ENCODE data around the gene CCNJ. TPM values are rescaled to one million over a fixed set of nuclear protein-coding genes. Genes with fewer than 3 reads are reported as not detected.

CCNJ gene
- total and polyA plus RNA-seq, 9 of the 15 experiments (the other 6 are each of a cell fraction or from before 2014, with no cell fraction given), result 0.69 to 15.7 (median 9.2) TPM

DNA sequence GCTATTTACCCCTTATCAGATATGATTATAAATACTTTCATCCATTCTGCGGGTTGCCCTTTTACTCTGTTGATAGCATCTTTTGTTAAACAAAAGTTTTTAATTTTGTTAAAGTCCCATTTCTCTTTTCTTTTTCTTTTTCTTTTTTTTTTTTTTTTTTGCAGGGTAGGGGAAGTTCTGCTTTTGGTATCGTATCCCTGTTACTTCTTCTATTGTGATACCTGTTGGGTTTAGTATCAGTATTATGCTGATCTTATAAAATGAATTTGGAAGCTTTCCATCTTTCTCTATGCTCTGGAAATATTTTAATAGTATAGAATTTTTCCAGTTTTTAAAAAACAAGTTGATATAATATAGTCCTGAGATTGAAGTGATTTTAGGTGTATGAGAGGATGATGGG, 6.0 kb downstream of the CCNJ start (continued):
- TF ChIP-seq, protein P1, sequence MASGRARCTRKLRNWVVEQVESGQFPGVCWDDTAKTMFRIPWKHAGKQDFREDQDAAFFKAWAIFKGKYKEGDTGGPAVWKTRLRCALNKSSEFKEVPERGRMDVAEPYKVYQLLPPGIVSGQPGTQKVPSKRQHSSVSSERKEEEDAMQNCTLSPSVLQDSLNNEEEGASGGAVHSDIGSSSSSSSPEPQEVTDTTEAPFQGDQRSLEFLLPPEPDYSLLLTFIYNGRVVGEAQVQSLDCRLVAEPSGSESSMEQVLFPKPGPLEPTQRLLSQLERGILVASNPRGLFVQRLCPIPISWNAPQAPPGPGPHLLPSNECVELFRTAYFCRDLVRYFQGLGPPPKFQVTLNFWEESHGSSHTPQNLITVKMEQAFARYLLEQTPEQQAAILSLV (tag; IDR thresholded peaks at IDR 0.05), result no peak
- no peak for TF ChIP-seq MIER1 (IDR thresholded peaks at IDR 0.05; ENCODE audit: low read depth)

DNA sequence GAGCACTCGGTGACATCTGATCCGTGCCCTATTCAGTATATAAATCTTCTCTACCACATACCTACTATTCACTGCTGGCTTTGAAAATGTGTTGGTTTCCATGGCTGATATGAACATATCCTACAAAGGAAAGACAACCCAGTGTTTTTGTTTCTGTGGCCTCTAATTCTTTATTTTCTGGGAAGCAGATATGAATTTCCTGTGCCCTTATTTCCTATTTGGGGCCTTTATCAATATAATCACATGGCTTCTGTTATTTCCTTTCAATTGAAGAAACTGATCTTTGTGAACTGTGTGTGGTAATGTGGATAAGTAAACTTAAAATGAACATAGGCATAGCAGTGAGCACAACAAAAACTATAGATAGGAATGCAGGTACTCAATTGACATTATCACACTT, 10.6 kb downstream of the CCNJ start:
- no peak for TF ChIP-seq U2AF1 (optimal IDR thresholded peaks at IDR 0.05; ENCODE audit: low read depth, low read length)
- no peak for TF ChIP-seq ZNF184 (CRISPR knock-in tag; IDR thresholded peaks at IDR 0.05)
- no peak for TF ChIP-seq KLF10 (CRISPR knock-in tag; IDR thresholded peaks at IDR 0.05)
- TF ChIP-seq THRAP3 (IDR thresholded peaks at IDR 0.05; ENCODE audit: borderline replicate concordance), result no peak
- no peak for TF ChIP-seq TBP (optimal IDR thresholded peaks at IDR 0.05; ENCODE audit: low read depth, low read length)
- TF ChIP-seq, protein P2, sequence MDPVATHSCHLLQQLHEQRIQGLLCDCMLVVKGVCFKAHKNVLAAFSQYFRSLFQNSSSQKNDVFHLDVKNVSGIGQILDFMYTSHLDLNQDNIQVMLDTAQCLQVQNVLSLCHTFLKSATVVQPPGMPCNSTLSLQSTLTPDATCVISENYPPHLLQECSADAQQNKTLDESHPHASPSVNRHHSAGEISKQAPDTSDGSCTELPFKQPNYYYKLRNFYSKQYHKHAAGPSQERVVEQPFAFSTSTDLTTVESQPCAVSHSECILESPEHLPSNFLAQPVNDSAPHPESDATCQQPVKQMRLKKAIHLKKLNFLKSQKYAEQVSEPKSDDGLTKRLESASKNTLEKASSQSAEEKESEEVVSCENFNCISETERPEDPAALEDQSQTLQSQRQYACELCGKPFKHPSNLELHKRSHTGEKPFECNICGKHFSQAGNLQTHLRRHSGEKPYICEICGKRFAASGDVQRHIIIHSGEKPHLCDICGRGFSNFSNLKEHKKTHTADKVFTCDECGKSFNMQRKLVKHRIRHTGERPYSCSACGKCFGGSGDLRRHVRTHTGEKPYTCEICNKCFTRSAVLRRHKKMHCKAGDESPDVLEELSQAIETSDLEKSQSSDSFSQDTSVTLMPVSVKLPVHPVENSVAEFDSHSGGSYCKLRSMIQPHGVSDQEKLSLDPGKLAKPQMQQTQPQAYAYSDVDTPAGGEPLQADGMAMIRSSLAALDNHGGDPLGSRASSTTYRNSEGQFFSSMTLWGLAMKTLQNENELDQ (CRISPR knock-in tag; IDR thresholded peaks at IDR 0.05; ENCODE audit: borderline replicate concordance), result no peak
- TF ChIP-seq, protein P3, sequence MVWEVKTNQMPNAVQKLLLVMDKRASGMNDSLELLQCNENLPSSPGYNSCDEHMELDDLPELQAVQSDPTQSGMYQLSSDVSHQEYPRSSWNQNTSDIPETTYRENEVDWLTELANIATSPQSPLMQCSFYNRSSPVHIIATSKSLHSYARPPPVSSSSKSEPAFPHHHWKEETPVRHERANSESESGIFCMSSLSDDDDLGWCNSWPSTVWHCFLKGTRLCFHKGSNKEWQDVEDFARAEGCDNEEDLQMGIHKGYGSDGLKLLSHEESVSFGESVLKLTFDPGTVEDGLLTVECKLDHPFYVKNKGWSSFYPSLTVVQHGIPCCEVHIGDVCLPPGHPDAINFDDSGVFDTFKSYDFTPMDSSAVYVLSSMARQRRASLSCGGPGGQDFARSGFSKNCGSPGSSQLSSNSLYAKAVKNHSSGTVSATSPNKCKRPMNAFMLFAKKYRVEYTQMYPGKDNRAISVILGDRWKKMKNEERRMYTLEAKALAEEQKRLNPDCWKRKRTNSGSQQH (CRISPR knock-in tag; IDR thresholded peaks at IDR 0.05), result no peak
- no peak for TF ChIP-seq ZNF699 (CRISPR knock-in tag; IDR thresholded peaks at IDR 0.05; ENCODE audit: insufficient replicate concordance)
- no peak for TF ChIP-seq KAT2B (IDR thresholded peaks at IDR 0.05; ENCODE audit: low read depth, low read length)
- in situ Hi-C loops (cut with MboI), result no loop called here
- peaks cover 70% of the 10 kb centered on the region for H3K36me3 ChIP-seq (ENCODE audit: control insufficient read depth, insufficient read depth, low read length)
- FAIRE-seq, result no peak
- no peak overlapping the region for H3K27ac ChIP-seq (ENCODE audit: extremely low read depth, low read depth, low read length)
- intact Hi-C loops (cut with micrococcal nuclease), result no loop called here
- no peak overlapping the region for H3K4me2 ChIP-seq (ENCODE audit: insufficient read depth, low read length)
- WGBS (ENCODE audit: insufficient coverage, low coverage, missing lambda C conversion rate), result 93% methylated on average over 2 of the region's 2 CpGs
- ChIA-PET CTCF (ENCODE audit: low intra/inter-chr PET ratio) (no interaction called here), POLR2A (no interaction called here)
- peaks cover 0 to 2% of the 10 kb centered on the region in 2 experiments; a peak in 3 of 5 replicates for H3K4me1 ChIP-seq (replicated peaks in 1 of 2; ENCODE audit: control insufficient read depth in 2 of 2, insufficient read depth in 2 of 2, low read length in 2 of 2)
- H3K9me1 ChIP-seq (ENCODE audit: control insufficient read depth, insufficient read depth, low read length), result no peaks in the 10 kb centered on the region
- H3K4me3 ChIP-seq, result no peak overlapping the region
- ATAC-seq, result no peak
- no peak for DNase-seq (ENCODE audit: extremely low read depth in 1 of 4, low spot score in 3 of 4)
- peaks cover 49% of the 10 kb centered on the region for H3K79me2 ChIP-seq (ENCODE audit: control insufficient read depth, insufficient read depth, low read length)
- no TSS peak for BruUV-seq (replicated peaks)
- H3K9ac ChIP-seq (ENCODE audit: insufficient read depth in 1 of 2, low read depth in 2 of 2, low read length in 2 of 2), result no peak overlapping the region
- H3K9me3 ChIP-seq (replicated peaks; ENCODE audit: control insufficient read depth, insufficient read depth, low read depth, low read length), result no peaks in the 10 kb centered on the region
- H4K20me1 ChIP-seq (replicated peaks; ENCODE audit: control insufficient read depth, insufficient read depth, low read length), result no peaks in the 10 kb centered on the region
- no peak overlapping the region for H2AFZ ChIP-seq (ENCODE audit: low read depth, low read length)
- no peaks in the 10 kb centered on the region for H3K27me3 ChIP-seq (ENCODE audit: control insufficient read depth in 2 of 2, insufficient read depth in 2 of 2, low read length in 2 of 2)

Data from K562 (cell line).